Activated T-cell treated with anti-CD3 and anti-CD28 coated beads for 24 hours (primary cell): ENCODE results near the gene KDM4C.
"Not testable (repeated sequence)": the region's sequence is repeated elsewhere in the genome, so short reads cannot be mapped to it uniquely, and the experiment has no call there.

Experiments
- DNase-seq: peaks from one replicate; pipeline ENCODE4 v3.0.0-alpha.2; 2020; ENCODE audit warnings: low read depth

KDM4C gene

GRCh38 chr9:6764523-6764922, 6.8 kb downstream of the KDM4C start:
- no peak for DNase-seq

- no peak for DNase-seq
Measured at GRCh38 chr9:6764950-6765349, 7.2 kb downstream of the KDM4C start.

- DNase-seq = no peak
Measured at GRCh38 chr9:6765396-6765795, 7.6 kb downstream of the KDM4C start.

GRCh38 chr9:6766606-6767005, 8.8 kb downstream of the KDM4C start:
- no peak for DNase-seq

GRCh38 chr9:6768587-6768986, 10.8 kb downstream of the KDM4C start:
- DNase-seq = not testable (repeated sequence)

GRCh38 chr9:6771722-6772121, 13.9 kb downstream of the KDM4C start:
- no peak for DNase-seq

GRCh38 chr9:6777213-6777902, 19.6 kb downstream of the KDM4C start:
- DNase-seq = no peak

GRCh38 chr9:6779417-6780241, 21.9 kb downstream of the KDM4C start:
- DNase-seq = no peak

- no peak for DNase-seq
Measured at GRCh38 chr9:6780690-6781089, 22.9 kb downstream of the KDM4C start.

- no peak for DNase-seq
Measured at GRCh38 chr9:6781476-6781875, 23.7 kb downstream of the KDM4C start.

- no peak for DNase-seq
Measured at GRCh38 chr9:6782345-6782744, 24.6 kb downstream of the KDM4C start.

GRCh38 chr9:6782981-6783380, 25.2 kb downstream of the KDM4C start:
- DNase-seq = no peak

GRCh38 chr9:6783753-6784152, 26.0 kb downstream of the KDM4C start:
- no peak for DNase-seq

- DNase-seq = no peak
Measured at GRCh38 chr9:6785682-6786081, 27.9 kb downstream of the KDM4C start.

- no peak for DNase-seq
Measured at GRCh38 chr9:6787793-6788161, 30.0 kb downstream of the KDM4C start.

- no peak for DNase-seq
Measured at GRCh38 chr9:6788162-6789016, 30.6 kb downstream of the KDM4C start.

- DNase-seq = not testable (repeated sequence)
Measured at GRCh38 chr9:6789017-6789338, 31.2 kb downstream of the KDM4C start.

- no peak for DNase-seq
Measured at GRCh38 chr9:6790866-6791265, 33.1 kb downstream of the KDM4C start.

GRCh38 chr9:6793203-6793602, 35.4 kb downstream of the KDM4C start:
- DNase-seq = no peak

GRCh38 chr9:6794936-6795335, 37.2 kb downstream of the KDM4C start:
- no peak for DNase-seq

GRCh38 chr9:6802926-6803325, 45.2 kb downstream of the KDM4C start:
- no peak for DNase-seq

- DNase-seq = no peak
Measured at GRCh38 chr9:6805532-6805931, 47.8 kb downstream of the KDM4C start.

GRCh38 chr9:6806318-6806717, 48.5 kb downstream of the KDM4C start:
- DNase-seq = not testable (repeated sequence)
